Inflammatory macrophage (primary cell): ENCODE results near the gene LCE1F.

Experiments
- DNase-seq, 2 donors: peaks; one replicate each; pipeline ENCODE4 v3.0.0-alpha.2; 2020 to 2022
- total RNA-seq, 18 experiments: gene quantifications; one replicate each; lab custom pipeline; 2026; ENCODE audit warnings: mixed read lengths in 6 of 18, inconsistent platforms in 2 of 18; lab: John Stamatoyannopoulos, UW

LCE1F gene
- 0 to 0.03 (median 0) reads per million in 18 experiments for total RNA-seq

- no peak for DNase-seq
Observed at GRCh38 chr1:152774875-152775274, at the start of gene LCE1F. Gene LCE1F, plus strand, starts transcription at chr1:152775140. Its CDS starts 1,232 bp downstream, at chr1:152776372.

- DNase-seq = no peak
Observed at GRCh38 chr1:152725261-152725660, 49.7 kb upstream of the LCE1F start.

GRCh38 chr1:152728986-152729385 is 46.0 kb upstream of the LCE1F start:
- DNase-seq = no peak

DNA sequence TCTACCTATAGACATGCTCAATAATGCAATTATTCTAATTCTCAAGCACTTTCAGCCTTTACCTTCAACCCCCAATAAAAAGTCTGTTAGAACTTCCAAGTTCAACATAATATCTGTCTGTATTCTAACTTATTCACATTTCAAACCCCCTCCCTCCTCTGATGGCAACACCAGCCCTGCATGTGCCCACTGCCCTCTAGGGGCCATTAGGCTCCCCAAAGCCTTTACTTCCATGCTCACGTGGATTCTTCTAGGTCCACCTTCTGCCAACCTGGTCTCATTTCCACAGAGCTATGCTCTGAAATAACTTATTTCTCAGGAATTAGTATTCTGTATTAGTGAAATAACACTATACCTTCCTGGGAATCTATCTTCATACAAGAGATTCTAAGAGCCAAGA is 39.3 kb upstream of the LCE1F start:
- DNase-seq = no peak

- no peak for DNase-seq
Observed at GRCh38 chr1:152737997-152738396, 36.9 kb upstream of the LCE1F start.

GRCh38 chr1:152739841-152740240 is 35.1 kb upstream of the LCE1F start:
- no peak for DNase-seq

DNA sequence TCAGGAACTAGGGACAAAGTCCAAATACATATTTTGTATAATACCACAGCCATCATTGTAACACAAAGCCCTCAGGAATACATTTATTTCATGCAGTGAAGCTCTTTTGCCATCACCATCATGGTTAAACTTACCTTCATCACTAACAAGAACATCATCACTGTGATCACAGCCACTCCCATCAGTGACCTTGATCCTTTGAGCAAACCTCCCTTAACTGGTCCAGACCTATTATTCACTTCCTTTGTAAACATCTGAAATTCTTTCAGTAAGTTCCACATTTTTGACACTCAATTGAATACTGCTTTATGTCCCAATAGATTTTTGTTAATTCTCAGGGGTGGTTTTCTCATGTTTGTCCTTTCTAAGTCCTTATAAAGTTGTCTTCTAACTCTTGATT is 33.3 kb upstream of the LCE1F start:
- DNase-seq = no peak

GRCh38 chr1:152743371-152744145 is 31.4 kb upstream of the LCE1F start:
- no peak for DNase-seq

GRCh38 chr1:152745289-152745704 is 29.6 kb upstream of the LCE1F start:
- DNase-seq = no peak

- no peak for DNase-seq
Observed at GRCh38 chr1:152745765-152746444, 29.0 kb upstream of the LCE1F start.

GRCh38 chr1:152747831-152748230 is 27.1 kb upstream of the LCE1F start:
- DNase-seq = no peak

- no peak for DNase-seq
Observed at GRCh38 chr1:152752225-152752624, 22.7 kb upstream of the LCE1F start.

DNA sequence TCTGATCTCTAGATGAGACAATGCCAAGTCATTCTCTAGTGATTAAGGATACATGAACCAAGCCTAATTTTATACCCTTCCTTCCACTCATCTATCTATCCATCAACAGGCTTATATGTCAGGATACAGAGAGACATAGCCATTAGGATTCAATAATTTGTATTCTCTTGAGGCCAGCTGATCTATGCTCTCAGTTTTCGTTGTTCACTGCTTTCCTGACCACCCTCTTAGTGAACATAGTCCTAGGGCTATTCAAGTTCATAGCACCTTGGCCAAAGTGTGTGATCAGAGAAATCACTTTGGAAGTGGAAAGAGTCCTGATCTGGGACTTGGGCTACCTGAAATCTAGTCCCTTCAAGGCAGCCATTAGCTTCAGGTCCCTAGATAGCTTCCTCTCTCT is 21.4 kb upstream of the LCE1F start:
- DNase-seq = no peak

GRCh38 chr1:152756872-152757271 is 18.1 kb upstream of the LCE1F start:
- DNase-seq = no peak

DNA sequence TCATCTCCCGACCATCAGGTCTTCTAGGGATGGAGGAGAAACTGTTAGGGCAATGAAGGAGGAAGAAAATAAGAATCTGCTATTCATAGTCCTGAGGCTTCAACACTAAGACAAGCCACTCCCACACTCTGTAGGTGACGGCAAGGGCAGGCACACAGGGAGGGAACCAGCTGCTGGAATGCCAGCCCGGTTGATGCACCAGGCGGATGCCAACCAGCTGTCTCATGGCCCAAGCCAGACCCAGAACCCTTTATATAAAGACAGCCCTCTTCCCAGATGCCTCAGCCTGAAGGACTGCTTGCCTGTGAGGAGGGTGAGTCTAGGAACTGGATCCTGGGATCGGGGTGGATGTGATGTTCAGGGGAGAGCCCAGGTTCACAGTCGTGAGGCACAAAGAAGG is 17.2 kb upstream of the LCE1F start, which contains the start of gene KPRP:
Gene KPRP, plus strand, starts transcription at position 279 of the 400 bp plus-strand sequence. CDS start 1,564 bp downstream, outside the sequence.
- DNase-seq = no peak

DNA sequence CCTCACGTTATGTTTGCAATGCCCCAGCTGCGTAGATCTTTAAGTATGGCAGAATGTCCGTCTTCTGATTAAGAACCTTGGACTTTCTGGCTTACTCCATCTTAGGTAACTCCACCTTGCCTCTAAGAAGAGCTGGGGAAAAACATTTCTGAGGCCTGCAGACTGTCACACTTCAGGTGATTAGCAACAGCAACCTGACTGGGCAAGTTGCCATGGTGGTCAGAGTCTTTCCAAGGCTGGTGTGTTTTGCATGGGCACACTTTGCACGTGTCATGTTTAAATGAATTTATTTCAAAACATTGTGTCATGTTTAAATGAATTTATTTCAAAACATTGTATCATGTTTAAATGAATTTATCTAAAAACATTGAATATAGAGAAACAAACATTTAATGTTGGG is 16.3 kb upstream of the LCE1F start:
- DNase-seq = no peak

- DNase-seq = no peak
Observed at GRCh38 chr1:152759453-152760173, 15.3 kb upstream of the LCE1F start.

GRCh38 chr1:152760551-152761190 is 14.3 kb upstream of the LCE1F start:
- DNase-seq = no peak

DNA sequence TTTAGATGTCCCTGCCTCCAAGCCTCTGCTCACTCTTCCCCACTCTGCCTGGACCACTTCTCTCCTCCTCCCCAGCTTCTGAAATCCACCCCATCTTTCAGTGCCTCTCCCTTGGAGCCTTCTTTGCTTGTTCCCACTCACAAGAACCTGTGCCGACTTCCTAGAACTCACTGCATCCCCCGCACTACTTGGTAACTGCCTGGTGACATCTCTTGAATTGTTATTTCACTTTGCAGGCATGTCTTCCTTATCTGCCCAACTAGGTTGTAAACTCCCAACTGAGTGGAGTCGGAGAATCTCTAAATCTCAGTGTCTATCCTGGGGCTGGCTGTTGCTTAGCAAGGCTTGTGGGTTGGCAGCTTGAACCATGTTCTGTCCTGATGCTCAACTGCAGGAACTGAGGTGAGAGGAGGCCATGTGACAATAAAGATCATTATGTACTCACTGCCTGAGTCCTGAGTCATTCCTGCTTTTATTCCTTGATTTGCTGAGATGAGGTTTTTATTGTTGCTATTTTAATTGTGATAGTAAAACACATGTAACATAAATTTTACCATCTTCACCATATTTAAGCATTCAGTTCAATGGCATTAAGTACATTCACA is 13.2 kb upstream of the LCE1F start:
- no peak for DNase-seq

DNA sequence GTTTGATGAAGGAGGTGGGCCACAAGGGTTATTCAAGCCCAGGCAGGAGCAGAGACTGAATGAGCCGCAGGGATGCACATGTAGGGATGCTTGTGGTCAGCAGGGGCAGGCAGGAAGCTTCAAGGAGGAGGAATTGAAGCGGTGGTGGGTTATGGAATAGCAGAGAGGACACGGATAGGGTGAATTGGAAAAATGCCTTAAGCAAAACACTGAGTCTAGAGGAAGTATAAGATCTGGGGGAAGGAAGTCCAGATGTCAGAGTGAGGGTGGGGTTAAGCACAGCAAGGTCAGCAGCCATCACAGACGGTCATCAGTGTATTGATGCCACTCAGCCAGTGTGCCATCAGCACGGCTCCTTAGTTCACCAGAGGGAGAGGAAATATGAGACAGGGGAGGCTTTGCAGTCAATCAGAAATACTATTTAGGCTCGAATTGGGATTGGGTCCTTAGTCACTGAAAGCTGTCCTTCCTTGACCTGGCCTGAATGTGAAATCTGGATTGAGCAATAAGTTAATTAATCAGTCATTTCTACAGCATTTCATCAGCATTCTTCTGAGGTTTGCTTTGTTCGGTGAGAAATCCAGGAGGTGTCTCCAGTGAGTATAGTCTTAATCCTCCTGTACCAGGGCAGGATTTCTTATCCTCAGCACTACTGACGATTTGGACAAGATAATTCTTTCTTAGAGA is 6.0 kb upstream of the LCE1F start:
- no peak for DNase-seq

GRCh38 chr1:152770411-152770810 is 4.5 kb upstream of the LCE1F start:
- no peak for DNase-seq

GRCh38 chr1:152776361-152776760 is 1.4 kb downstream of the LCE1F start:
- no peak for DNase-seq
